IPS-18a (cell line): ENCODE data around the gene ZNF438.

Experiments
- H3K27ac ChIP-seq: one replicate; pipeline ENCODE4 v1.5.1; 2013; ENCODE audit warnings: low read length
- H3K27me3 ChIP-seq: one replicate; pipeline ENCODE4 v1.6.1; 2013; ENCODE audit warnings: mild to moderate bottlenecking, low read length; ENCODE audit not compliant: control insufficient read depth, insufficient read depth
- H3K36me3 ChIP-seq: one replicate; pipeline ENCODE4 v1.6.1; 2013; ENCODE audit warnings: low read depth, low read length; ENCODE audit not compliant: control insufficient read depth
- H3K4me1 ChIP-seq: one replicate; pipeline ENCODE4 v1.6.1; 2013; ENCODE audit warnings: low read depth, low read length; ENCODE audit not compliant: control insufficient read depth
- H3K4me3 ChIP-seq: one replicate; pipeline ENCODE4 v1.5.1; 2013; ENCODE audit warnings: low read length
- H3K9ac ChIP-seq: one replicate; pipeline ENCODE4 v1.6.1; 2013; ENCODE audit warnings: mild to moderate bottlenecking, low read length, moderate library complexity
- H3K9me3 ChIP-seq: one replicate; pipeline ENCODE4 v1.6.1; 2013; ENCODE audit warnings: low read depth, low read length; ENCODE audit not compliant: control insufficient read depth

The ZNF438 gene

GRCh38 chr10:31031558-31032257, at the start of gene ZNF438:
TSS of gene ZNF438 (minus strand) at chr10:31031865. CDS start at chr10:30877034, 154,831 bp downstream.
- H3K27ac ChIP-seq, result peak within 1 kb of the TSS; percentile 67
- peaks cover 50% of the 10 kb centered on the region for H3K4me1 ChIP-seq

GRCh38 chr10:31076610-31076988, 44.9 kb upstream of the ZNF438 start:
- H3K27me3 ChIP-seq, result no peaks in the 10 kb centered on the region
- no peaks in the 10 kb centered on the region for H3K9me3 ChIP-seq
- H3K27ac ChIP-seq, result no peak overlapping the region
- no peak overlapping the region for H3K4me3 ChIP-seq
- no peaks in the 10 kb centered on the region for H3K36me3 ChIP-seq
- peaks cover 26% of the 10 kb centered on the region for H3K4me1 ChIP-seq
- H3K9ac ChIP-seq, result no peak overlapping the region

More at GRCh38 chr10:31031558-31032257, at the start of gene ZNF438:
- Histone ChIP-seq H3K36me3 (no peaks in the 10 kb centered on the region), H3K9ac (peak within 1 kb of the TSS; percentile 77), H3K4me3 (peak within 1 kb of the TSS; percentile 91), H3K9me3 (no peaks in the 10 kb centered on the region), H3K27me3 (peaks cover 26% of the 10 kb centered on the region)

DNA sequence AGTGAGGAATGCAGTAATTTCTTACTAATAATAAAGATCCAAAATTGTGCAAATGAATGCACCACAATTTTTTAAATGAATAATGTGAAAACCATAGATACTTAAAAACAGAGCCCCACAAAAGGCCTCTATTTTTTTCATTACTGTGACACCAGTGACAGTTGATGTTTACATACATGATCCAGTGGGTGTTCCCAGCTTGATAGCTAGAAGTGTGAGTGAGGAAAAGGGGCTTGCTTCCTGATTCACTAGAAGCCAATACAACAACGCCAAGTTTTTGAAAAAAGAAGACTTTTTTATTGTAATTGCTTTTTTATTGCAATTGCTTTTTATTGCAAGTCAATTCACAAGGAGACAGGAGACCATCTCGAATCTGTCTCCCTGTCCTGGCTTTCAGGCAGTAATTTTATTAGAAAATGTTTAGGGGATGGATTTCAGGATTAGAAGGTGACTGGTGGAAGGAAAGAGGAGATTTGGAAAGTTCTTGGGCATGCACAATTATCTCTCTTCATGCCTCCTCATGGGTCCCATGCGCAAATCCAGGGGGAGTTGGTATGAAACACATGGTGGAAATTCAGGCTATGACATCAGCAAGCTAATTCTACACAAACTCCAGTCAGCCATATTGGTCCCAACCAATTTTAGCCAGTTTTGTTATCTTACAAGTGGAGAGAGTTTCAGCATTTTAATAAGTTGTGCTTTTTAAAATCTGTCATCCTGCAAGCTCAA, 44.4 kb upstream of the ZNF438 start:
- no peak overlapping the region for H3K27ac ChIP-seq
- H3K9ac ChIP-seq, result no peak overlapping the region
- H3K4me1 ChIP-seq, result peaks cover 26% of the 10 kb centered on the region
- H3K36me3 ChIP-seq, result no peaks in the 10 kb centered on the region
- H3K4me3 ChIP-seq, result no peak overlapping the region
- no peaks in the 10 kb centered on the region for H3K27me3 ChIP-seq
- H3K9me3 ChIP-seq, result no peaks in the 10 kb centered on the region

- H3K27me3 ChIP-seq, result no peaks in the 10 kb centered on the region
- H3K4me1 ChIP-seq, result peaks cover 26% of the 10 kb centered on the region
- no peaks in the 10 kb centered on the region for H3K9me3 ChIP-seq
- no peak overlapping the region for H3K4me3 ChIP-seq
- no peaks in the 10 kb centered on the region for H3K36me3 ChIP-seq
- H3K27ac ChIP-seq, result no peak overlapping the region
- no peak overlapping the region for H3K9ac ChIP-seq
These were observed 43.8 kb upstream of the ZNF438 start for GRCh38 chr10:31075434-31075833.

GRCh38 chr10:31074722-31075086, 43.0 kb upstream of the ZNF438 start:
- Histone ChIP-seq H3K36me3 (no peaks in the 10 kb centered on the region), H3K4me3 (no peak overlapping the region), H3K9ac (no peak overlapping the region), H3K27me3 (no peaks in the 10 kb centered on the region), H3K9me3 (no peaks in the 10 kb centered on the region), H3K27ac (no peak overlapping the region), H3K4me1 (peaks cover 26% of the 10 kb centered on the region)

DNA sequence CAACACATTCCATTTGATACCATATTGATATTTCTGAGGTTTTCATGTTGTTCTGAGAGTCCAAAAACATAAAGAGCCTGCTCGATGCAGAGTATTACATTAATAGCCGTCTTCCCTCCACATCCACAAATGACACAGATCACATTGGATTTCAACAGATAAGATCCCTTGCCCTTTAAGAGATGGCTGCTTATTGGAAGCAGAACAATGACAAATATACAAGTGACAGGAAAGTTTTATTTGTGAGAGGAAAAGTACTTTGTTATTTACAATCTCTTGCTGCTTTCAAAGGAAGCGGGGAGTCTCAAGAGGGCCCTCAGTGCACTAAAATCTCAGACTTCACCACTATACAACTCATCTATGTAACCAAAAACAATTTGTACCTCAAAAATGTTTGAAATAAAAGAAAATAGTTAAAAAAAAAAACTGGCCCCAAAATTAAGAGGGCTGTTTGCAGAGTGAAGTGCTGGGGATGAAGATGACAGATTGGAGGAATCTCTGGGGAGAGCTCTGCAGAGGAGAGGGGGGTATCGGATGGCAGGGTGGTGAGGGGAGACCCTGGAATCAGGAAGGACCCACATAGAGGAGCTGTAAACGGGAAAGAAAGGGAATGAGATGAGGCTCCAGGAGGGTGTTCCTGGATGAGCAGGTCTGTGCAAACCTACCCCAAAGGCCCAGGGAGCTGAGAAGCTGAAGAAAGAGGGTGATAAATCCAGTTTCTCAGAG, 42.5 kb upstream of the ZNF438 start:
- Histone ChIP-seq H3K4me3 (no peak overlapping the region), H3K9me3 (no peaks in the 10 kb centered on the region), H3K4me1 (peaks cover 26% of the 10 kb centered on the region), H3K9ac (no peak overlapping the region), H3K27me3 (no peaks in the 10 kb centered on the region), H3K27ac (no peak overlapping the region), H3K36me3 (no peaks in the 10 kb centered on the region)

GRCh38 chr10:31073211-31073610, 41.5 kb upstream of the ZNF438 start:
- no peak overlapping the region for H3K27ac ChIP-seq
- H3K9me3 ChIP-seq, result no peaks in the 10 kb centered on the region

GRCh38 chr10:31072451-31072850, 40.8 kb upstream of the ZNF438 start:
- Histone ChIP-seq H3K4me3 (no peak overlapping the region), H3K36me3 (no peaks in the 10 kb centered on the region), H3K9me3 (no peaks in the 10 kb centered on the region), H3K27ac (no peak overlapping the region), H3K9ac (no peak overlapping the region), H3K4me1 (peaks cover 26% of the 10 kb centered on the region), H3K27me3 (no peaks in the 10 kb centered on the region)

More at GRCh38 chr10:31073211-31073610, 41.5 kb upstream of the ZNF438 start:
- Histone ChIP-seq H3K4me3 (peak overlapping the region; percentile 9), H3K27me3 (no peaks in the 10 kb centered on the region), H3K4me1 (peaks cover 26% of the 10 kb centered on the region), H3K9ac (no peak overlapping the region), H3K36me3 (no peaks in the 10 kb centered on the region)

- no peak overlapping the region for H3K27ac ChIP-seq
- no peaks in the 10 kb centered on the region for H3K36me3 ChIP-seq
- H3K27me3 ChIP-seq, result no peaks in the 10 kb centered on the region
- no peaks in the 10 kb centered on the region for H3K9me3 ChIP-seq
- no peak overlapping the region for H3K9ac ChIP-seq
- peaks cover 26% of the 10 kb centered on the region for H3K4me1 ChIP-seq
- H3K4me3 ChIP-seq, result no peak overlapping the region
These were observed 39.8 kb upstream of the ZNF438 start for GRCh38 chr10:31071232-31072005.

GRCh38 chr10:31070691-31071090, 39.0 kb upstream of the ZNF438 start:
- H3K4me3 ChIP-seq, result no peak overlapping the region
- H3K36me3 ChIP-seq, result no peaks in the 10 kb centered on the region
- no peaks in the 10 kb centered on the region for H3K9me3 ChIP-seq
- no peak overlapping the region for H3K27ac ChIP-seq
- no peak overlapping the region for H3K9ac ChIP-seq
- H3K27me3 ChIP-seq, result no peaks in the 10 kb centered on the region
- H3K4me1 ChIP-seq, result peaks cover 26% of the 10 kb centered on the region

DNA sequence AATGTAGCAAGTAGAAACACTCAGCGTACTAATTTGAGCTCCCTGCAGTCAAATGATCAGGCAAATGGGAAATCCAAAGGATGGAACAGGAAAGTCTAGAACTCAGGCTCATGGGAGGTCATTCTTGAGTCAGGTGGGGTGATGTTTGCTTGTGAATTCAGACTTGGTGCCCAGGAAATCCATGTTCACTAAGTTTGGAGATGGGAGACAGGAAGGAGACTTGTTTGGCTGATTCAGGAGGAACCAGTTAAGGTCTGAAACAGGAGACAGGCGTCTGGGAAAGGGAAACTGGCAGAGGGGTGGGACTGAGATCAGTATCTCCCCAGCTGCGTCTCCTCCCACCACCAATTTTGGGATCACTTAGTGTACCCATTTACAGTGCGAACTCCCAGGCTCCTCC, 38.4 kb upstream of the ZNF438 start:
- peaks cover 26% of the 10 kb centered on the region for H3K4me1 ChIP-seq
- H3K36me3 ChIP-seq, result no peaks in the 10 kb centered on the region
- H3K27me3 ChIP-seq, result no peaks in the 10 kb centered on the region
- no peak overlapping the region for H3K27ac ChIP-seq
- no peak overlapping the region for H3K4me3 ChIP-seq
- no peaks in the 10 kb centered on the region for H3K9me3 ChIP-seq
- no peak overlapping the region for H3K9ac ChIP-seq
